Measurements from ENCODE around the gene NUDT13.
"Not testable (repeated sequence)": the region's sequence is repeated elsewhere in the genome, so short reads cannot be mapped to it uniquely, and the experiment has no call there.

The NUDT13 gene

DNA sequence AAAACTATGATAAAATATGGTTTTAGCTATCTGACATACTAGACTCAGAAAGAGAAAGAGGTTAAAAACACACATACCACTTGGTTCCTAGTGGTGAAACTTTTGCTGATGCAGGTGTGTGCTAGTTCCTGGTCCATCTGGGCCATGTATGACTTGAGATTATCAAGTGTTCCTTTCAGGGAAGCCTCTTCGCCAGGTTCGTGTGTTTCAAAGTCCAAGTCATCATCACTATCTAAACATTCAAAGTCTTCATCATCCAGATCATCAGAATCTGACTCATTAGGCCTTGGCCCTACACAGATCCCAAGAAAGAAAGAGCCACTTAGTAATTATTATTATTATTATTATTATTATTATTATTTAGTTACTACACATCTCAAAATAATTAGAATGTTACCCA, 26.4 kb downstream of the NUDT13 start:
- TF ChIP-seq, protein P1, sequence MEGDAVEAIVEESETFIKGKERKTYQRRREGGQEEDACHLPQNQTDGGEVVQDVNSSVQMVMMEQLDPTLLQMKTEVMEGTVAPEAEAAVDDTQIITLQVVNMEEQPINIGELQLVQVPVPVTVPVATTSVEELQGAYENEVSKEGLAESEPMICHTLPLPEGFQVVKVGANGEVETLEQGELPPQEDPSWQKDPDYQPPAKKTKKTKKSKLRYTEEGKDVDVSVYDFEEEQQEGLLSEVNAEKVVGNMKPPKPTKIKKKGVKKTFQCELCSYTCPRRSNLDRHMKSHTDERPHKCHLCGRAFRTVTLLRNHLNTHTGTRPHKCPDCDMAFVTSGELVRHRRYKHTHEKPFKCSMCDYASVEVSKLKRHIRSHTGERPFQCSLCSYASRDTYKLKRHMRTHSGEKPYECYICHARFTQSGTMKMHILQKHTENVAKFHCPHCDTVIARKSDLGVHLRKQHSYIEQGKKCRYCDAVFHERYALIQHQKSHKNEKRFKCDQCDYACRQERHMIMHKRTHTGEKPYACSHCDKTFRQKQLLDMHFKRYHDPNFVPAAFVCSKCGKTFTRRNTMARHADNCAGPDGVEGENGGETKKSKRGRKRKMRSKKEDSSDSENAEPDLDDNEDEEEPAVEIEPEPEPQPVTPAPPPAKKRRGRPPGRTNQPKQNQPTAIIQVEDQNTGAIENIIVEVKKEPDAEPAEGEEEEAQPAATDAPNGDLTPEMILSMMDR (IDR thresholded peaks at IDR 0.05; ENCODE audit: insufficient read depth, low read length, poor library complexity, severe bottlenecking), result no peak
- H3K27me3 ChIP-seq (replicated peaks; ENCODE audit: control insufficient read depth, insufficient read depth, low read length), result no peaks in the 10 kb centered on the region
- peaks cover 5% of the 10 kb centered on the region for H3K36me3 ChIP-seq (ENCODE audit: control insufficient read depth, insufficient read depth, low read length)
- no peak overlapping the region for H3K4me3 ChIP-seq (replicated peaks; ENCODE audit: low read depth, low read length)
- DNase-seq (ENCODE audit: extremely low read depth, insufficient read length), result no peak

DNA sequence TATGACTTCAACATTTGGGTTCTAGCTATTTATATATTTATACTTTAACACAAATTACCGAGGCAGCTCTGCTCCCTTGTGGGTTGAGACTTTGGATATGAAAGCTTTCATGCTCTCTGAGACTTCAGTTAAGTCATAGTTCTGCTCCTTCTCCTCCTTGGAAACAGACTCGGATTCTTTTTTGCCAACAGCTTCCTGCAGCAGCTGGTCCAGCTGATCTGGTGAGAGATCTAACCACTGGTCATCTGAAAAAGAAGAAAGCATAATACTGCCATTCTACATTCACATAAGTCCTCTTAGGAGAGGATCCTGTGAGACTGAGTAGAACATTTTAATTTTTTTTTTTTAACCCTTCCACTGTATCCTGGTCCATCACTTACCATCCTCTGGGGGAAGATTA, 29.0 kb downstream of the NUDT13 start:
- peaks cover 7% of the 10 kb centered on the region for H3K36me3 ChIP-seq (ENCODE audit: control insufficient read depth, insufficient read depth, low read length)
- DNase-seq (ENCODE audit: extremely low read depth, insufficient read length), result no peak

DNA sequence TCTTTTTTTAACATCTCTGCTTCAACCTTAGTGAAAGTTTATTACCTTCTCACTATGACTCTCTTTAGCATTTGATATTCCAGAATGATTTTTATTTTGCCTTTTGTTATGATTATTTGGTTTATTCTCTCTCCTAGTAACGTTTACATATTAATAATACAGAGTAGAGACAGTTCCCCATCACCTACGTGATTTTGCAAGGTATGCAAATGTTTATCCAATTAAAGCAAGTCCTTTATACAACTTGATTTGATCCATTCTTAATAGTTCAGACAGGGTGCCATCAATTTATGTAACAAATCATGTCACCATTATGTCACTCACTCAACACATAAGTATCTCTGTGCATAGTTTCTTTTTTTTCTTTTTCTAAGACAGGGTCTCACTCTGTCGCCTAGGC, 31.3 kb downstream of the NUDT13 start:
- H3K36me3 ChIP-seq (ENCODE audit: control insufficient read depth, insufficient read depth, low read length), result peaks cover 6% of the 10 kb centered on the region
- no peak overlapping the region for H3K4me3 ChIP-seq (replicated peaks; ENCODE audit: low read depth, low read length)
- H3K27me3 ChIP-seq (replicated peaks; ENCODE audit: control insufficient read depth, insufficient read depth, low read length), result no peaks in the 10 kb centered on the region
- DNase-seq (ENCODE audit: extremely low read depth, insufficient read length), result no peak
- TF ChIP-seq, protein P1 (IDR thresholded peaks at IDR 0.05; ENCODE audit: insufficient read depth, low read length, poor library complexity, severe bottlenecking), result no peak

More for the DNA sequence above, 29.0 kb downstream of the NUDT13 start:
- TF ChIP-seq, protein P1 (IDR thresholded peaks at IDR 0.05; ENCODE audit: insufficient read depth, low read length, poor library complexity, severe bottlenecking), result no peak
- Histone ChIP-seq H3K27me3 (replicated peaks; ENCODE audit: control insufficient read depth, insufficient read depth, low read length) (no peaks in the 10 kb centered on the region), H3K4me3 (replicated peaks; ENCODE audit: low read depth, low read length) (no peak overlapping the region)

DNA sequence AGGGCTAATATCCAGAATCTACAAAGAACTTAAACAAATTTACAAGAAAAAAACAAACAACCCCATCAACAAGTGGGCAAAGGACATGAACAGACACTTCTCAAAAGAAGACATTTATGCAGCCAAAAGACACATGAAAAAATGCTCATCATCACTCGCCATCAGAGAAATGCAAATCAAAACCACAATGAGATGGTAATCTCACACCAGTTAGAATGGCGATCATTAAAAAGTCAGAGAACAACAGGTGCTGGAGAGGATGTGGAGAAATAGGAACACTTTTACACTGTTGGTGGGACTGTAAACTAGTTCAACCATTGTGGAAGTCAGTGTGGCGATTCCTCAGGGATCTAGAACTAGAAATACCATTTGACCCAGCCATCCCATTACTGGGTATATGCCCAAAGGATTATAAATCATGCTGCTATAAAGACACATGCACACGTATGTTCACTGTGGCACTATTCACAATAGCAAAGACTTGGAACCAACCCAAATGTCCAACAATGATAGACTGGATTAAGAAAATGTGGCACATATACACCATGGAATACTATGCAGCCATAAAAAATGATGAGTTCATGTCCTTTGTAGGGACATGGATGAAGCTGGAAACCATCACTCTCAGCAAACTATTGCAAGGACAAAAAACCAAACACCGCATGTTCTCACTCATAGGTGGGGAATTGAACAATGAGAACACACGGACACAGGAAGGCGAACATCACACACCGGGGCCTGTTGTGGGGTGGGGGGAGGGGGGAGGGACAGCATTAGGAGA, 40.6 kb downstream of the NUDT13 start:
- not testable (repeated sequence) for DNase-seq (ENCODE audit: extremely low read depth, insufficient read length); H3K27me3 ChIP-seq (replicated peaks; ENCODE audit: control insufficient read depth, insufficient read depth, low read length); H3K4me3 ChIP-seq (replicated peaks; ENCODE audit: low read depth, low read length); H3K36me3 ChIP-seq (ENCODE audit: control insufficient read depth, insufficient read depth, low read length)

DNA sequence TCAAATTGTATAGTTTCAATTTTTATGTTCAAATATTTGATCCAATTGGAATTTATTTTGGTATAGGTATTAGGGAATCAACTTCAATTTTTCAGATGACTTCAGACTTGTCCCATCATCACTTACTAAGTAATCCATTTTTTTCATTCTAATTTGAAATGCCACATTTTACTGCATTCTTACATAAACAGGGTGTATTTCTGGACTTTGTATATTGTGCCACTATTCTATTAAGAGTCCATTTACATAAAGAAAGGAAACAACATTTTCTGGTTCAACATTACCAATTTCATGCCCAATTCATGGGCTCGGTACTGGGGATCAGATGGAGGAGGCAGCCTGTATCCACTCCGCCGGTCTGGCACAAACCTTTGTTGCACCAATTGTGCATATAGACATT, 41.8 kb downstream of the NUDT13 start:
- Histone ChIP-seq H3K4me3 (replicated peaks; ENCODE audit: low read depth, low read length) (no peak overlapping the region), H3K27me3 (replicated peaks; ENCODE audit: control insufficient read depth, insufficient read depth, low read length) (no peaks in the 10 kb centered on the region), H3K36me3 (ENCODE audit: control insufficient read depth, insufficient read depth, low read length) (peaks cover 5% of the 10 kb centered on the region)
- DNase-seq (ENCODE audit: extremely low read depth, insufficient read length), result no peak
- TF ChIP-seq, protein P1 (IDR thresholded peaks at IDR 0.05; ENCODE audit: insufficient read depth, low read length, poor library complexity, severe bottlenecking), result no peak

DNA sequence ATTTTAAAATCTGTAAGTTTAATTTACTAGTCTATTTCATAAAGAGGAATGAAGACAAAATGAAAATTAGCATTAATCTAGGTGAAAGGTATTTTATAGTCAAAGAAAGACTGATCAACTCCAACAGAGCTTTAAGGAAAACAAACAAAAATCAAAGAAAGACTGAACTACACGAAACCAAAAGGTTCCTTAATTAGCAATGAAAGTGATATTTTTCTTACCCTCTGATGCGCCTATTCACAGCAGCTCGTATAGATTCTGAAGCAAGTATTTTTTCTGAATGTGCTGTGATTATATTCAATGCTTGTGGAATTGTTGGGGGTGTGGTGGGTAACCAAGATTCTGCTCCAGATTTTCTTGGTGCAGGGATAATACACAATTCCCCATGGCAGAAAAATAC, 45.8 kb downstream of the NUDT13 start:
- no peak for DNase-seq (ENCODE audit: extremely low read depth, insufficient read length)
- H3K4me3 ChIP-seq (replicated peaks; ENCODE audit: low read depth, low read length), result no peak overlapping the region
- H3K27me3 ChIP-seq (replicated peaks; ENCODE audit: control insufficient read depth, insufficient read depth, low read length), result no peaks in the 10 kb centered on the region
- peaks cover 3% of the 10 kb centered on the region for H3K36me3 ChIP-seq (ENCODE audit: control insufficient read depth, insufficient read depth, low read length)
- TF ChIP-seq, protein P1 (IDR thresholded peaks at IDR 0.05; ENCODE audit: insufficient read depth, low read length, poor library complexity, severe bottlenecking), result no peak
